Right ventricle myocardium superior (tissue), 1 donor: ENCODE results near the gene MAST2. TPM values are rescaled to one million over a fixed set of nuclear protein-coding genes. Genes with fewer than 3 reads are reported as not detected.

Source experiments
- ATAC-seq: fragments of 200-7000 bp; cut with Tn5 transposase; one replicate; pipeline ENCODE4 v1.9.1; 2020; ENCODE audit warnings: mild to moderate bottlenecking; ENCODE audit not compliant: poor library complexity
- DNase-seq: peaks from one replicate; pipeline ENCODE4 v3.0.0-alpha.2; 2020
- intact Hi-C: fragments of 100-400 bp; cut with DNase I; formaldehyde crosslinking; loops from one replicate; pipeline ENCODE4 v1.11.2; 2022
- total RNA-seq: library from RNA; stranded (reverse); fragmentation: NEBNext Ultra II Directional; extraction: Animal tissue kit (Norgen Biotek cat#: 25700); gene quantifications from one replicate; pipeline ENCODE4 v1.2.1, GENCODE V29; 2021
- donor health status: DM: no; HTN: yes; CAD: no; lungs with severe emphysema.

Gene MAST2
- total RNA-seq, 1 donor from 2014 or later, result 97.0 TPM

- DNase-seq (no peak), ATAC-seq (no peak)
- intact Hi-C loops, result no loop called here
Measured at GRCh38 chr1:45879885-45880598, 76.6 kb downstream of the MAST2 start.

GRCh38 chr1:45880930-45881329 is 77.5 kb downstream of the MAST2 start:
- no peak for DNase-seq
- ATAC-seq, result no peak
- intact Hi-C loops, result no loop called here

GRCh38 chr1:45883658-45884057 is 80.2 kb downstream of the MAST2 start:
- intact Hi-C loops, result no loop called here
- ATAC-seq, result no peak
- DNase-seq, result no peak

GRCh38 chr1:45884700-45885099 is 81.3 kb downstream of the MAST2 start:
- intact Hi-C loops, result no loop called here
- no peak for ATAC-seq

GRCh38 chr1:45886229-45886628 is 82.8 kb downstream of the MAST2 start:
- DNase-seq (no peak), ATAC-seq (no peak)
- intact Hi-C loops, result no loop called here

More at GRCh38 chr1:45884700-45885099, 81.3 kb downstream of the MAST2 start:
- no peak for DNase-seq

GRCh38 chr1:45887156-45887842 is 83.9 kb downstream of the MAST2 start:
- intact Hi-C loops, result no loop called here
- no peak for ATAC-seq
- no peak for DNase-seq

GRCh38 chr1:45890078-45890477 is 86.7 kb downstream of the MAST2 start:
- intact Hi-C loops, result no loop called here
- ATAC-seq (no peak), DNase-seq (no peak)

- intact Hi-C loops, result no loop called here
- ATAC-seq (no peak), DNase-seq (no peak)
Measured at GRCh38 chr1:45891087-45891486, 87.7 kb downstream of the MAST2 start.

GRCh38 chr1:45892068-45892785 is 88.8 kb downstream of the MAST2 start:
- no peak for DNase-seq
- ATAC-seq, result peak; percentile 82
- intact Hi-C loops, result no loop called here

GRCh38 chr1:45894331-45894730 is 90.9 kb downstream of the MAST2 start:
- intact Hi-C loops, result no loop called here
- DNase-seq, result no peak
- ATAC-seq, result no peak

- intact Hi-C loops, result no loop called here
- ATAC-seq (no peak), DNase-seq (no peak)
Measured at GRCh38 chr1:45894921-45895320, 91.5 kb downstream of the MAST2 start.

- DNase-seq (no peak), ATAC-seq (no peak)
- intact Hi-C loops, result no loop called here
Measured at GRCh38 chr1:45895406-45895805, 92.0 kb downstream of the MAST2 start.

GRCh38 chr1:45906883-45907282 is 103.5 kb downstream of the MAST2 start:
- ATAC-seq (no peak), DNase-seq (no peak)
- intact Hi-C loops, result no loop called here

- intact Hi-C loops, result no loop called here
- ATAC-seq (no peak), DNase-seq (no peak)
Measured at GRCh38 chr1:45908611-45909140, 105.3 kb downstream of the MAST2 start.

- intact Hi-C loops, result no loop called here
Measured at GRCh38 chr1:45911634-45912033, 108.2 kb downstream of the MAST2 start.

GRCh38 chr1:45913183-45913683 is 109.8 kb downstream of the MAST2 start:
- intact Hi-C loops, result no loop called here
- DNase-seq (peak; percentile 46), ATAC-seq (peak; percentile 93)

More at GRCh38 chr1:45911634-45912033, 108.2 kb downstream of the MAST2 start:
- DNase-seq (no peak), ATAC-seq (no peak)

GRCh38 chr1:45913731-45914501 is 110.5 kb downstream of the MAST2 start:
- ATAC-seq (peak; percentile 74), DNase-seq (no peak)
- intact Hi-C loops, result no loop called here

- no peak for DNase-seq
- peak; percentile 19 for ATAC-seq
- intact Hi-C loops, result no loop called here
Measured at GRCh38 chr1:45914836-45915235, 111.4 kb downstream of the MAST2 start.

GRCh38 chr1:45922374-45922773 is 119.0 kb downstream of the MAST2 start:
- ATAC-seq, result peak; percentile 89
- peak; percentile 87 for DNase-seq
- intact Hi-C loops, result no loop called here
